Stimulated activated naive CD8-positive, alpha-beta T cell treated with anti-CD3 and anti-CD28 coated beads, Interleukin-15, amount 100 ng/mL, for 72 hours (primary cell): Measurements from ENCODE around the gene DELE1.

ENCODE experiments used
- ATAC-seq: fragments of 150-1000 bp; cut with Tn5 transposase; 2 replicates; pipeline ENCODE4 v1.10.0; 2021; ENCODE audit warnings: mild to moderate bottlenecking, moderate library complexity
- DNase-seq, 2 donors: peaks; one replicate each; pipeline ENCODE4 v3.0.0; 2021 to 2022
- H3K27ac Mint-ChIP-seq, 2 donors: one replicate each; pipeline ENCODE4 v1.8.0; 2022; ENCODE audit warnings: mild to moderate bottlenecking in 2 of 2, mixed read lengths in 2 of 2, moderate library complexity in 2 of 2
- H3K27me3 Mint-ChIP-seq: one replicate; pipeline ENCODE4 v1.8.0; 2022; ENCODE audit warnings: mixed read lengths
- H3K4me1 Mint-ChIP-seq: one replicate; pipeline ENCODE4 v1.8.0; 2022; ENCODE audit warnings: mild to moderate bottlenecking, mixed read lengths
- H3K4me3 Mint-ChIP-seq, 2 donors: one replicate each; pipeline ENCODE4 v1.8.0; 2022; ENCODE audit warnings: mild to moderate bottlenecking in 2 of 2, mixed read lengths in 2 of 2, moderate library complexity in 1 of 2
- H3K9me3 Mint-ChIP-seq, 2 donors: one replicate each; pipeline ENCODE4 v1.8.0; 2022; ENCODE audit warnings: mixed read lengths in 2 of 2

DELE1 gene, protein sequence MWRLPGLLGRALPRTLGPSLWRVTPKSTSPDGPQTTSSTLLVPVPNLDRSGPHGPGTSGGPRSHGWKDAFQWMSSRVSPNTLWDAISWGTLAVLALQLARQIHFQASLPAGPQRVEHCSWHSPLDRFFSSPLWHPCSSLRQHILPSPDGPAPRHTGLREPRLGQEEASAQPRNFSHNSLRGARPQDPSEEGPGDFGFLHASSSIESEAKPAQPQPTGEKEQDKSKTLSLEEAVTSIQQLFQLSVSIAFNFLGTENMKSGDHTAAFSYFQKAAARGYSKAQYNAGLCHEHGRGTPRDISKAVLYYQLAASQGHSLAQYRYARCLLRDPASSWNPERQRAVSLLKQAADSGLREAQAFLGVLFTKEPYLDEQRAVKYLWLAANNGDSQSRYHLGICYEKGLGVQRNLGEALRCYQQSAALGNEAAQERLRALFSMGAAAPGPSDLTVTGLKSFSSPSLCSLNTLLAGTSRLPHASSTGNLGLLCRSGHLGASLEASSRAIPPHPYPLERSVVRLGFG

DNA sequence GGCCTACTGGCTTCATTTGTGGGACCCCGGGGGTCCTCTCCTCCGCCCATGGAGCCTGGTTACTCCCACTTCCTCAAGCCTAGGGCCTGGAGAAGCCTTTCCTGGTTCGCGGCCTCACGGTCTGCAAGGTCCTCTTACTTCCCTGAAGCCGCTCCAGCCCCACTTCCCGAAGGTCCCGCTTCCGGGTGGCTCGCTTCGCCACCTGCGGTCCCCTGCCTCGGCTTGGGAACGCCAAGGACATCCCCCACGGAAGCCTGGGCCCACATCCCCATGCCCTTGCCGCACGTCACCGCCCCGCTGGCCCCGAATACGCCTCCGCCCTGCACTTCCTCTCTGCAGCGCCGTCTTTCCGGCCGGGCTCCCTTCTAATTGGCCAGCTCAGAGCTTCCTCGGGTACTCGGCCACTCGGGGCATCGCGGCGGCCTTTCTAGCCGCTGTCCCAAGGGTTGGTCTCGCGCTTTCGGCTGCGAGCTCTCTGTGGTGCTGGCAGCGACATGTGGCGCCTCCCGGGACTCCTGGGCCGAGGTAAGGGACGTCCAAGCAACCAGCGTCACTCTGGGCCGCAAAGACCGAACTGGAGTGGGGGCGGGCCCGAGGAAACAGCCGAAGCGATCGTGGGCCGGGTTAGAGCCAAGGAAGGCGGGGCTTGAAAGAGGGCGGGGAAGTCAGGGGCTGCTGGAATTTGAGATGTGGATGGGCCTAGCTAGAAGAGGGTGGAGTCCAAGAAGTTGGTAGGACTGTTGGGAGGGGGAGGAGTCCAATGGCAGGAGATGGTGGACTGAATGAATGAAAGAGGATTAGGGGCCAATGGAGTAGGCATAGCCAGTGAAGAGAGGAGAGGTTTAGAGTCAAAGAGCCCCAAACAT, at the start of gene DELE1:
DELE1 (plus strand) TSS at position 424 of the 866 bp plus-strand sequence; CDS start at position 495, 71 bp downstream.
- H3K27ac Mint-ChIP-seq, result peak within 1 kb of the TSS; percentile 88 to 97

DNA sequence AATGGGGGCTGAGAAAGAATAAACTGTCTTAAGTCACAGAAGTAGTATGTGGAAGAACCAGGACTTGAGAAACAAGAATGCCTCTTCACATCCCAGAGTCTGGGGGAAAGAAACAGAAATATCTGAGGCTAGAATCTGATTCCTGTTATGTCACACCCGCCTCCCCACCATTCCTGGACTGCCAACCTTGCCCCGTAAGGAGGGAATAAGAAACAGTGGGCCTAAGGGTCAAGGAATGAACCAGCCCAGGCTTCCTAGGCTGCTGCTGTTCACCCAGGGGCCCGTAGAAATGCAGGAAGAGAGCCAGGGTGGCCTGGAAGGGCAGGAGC, 49.8 kb upstream of the DELE1 start:
- ATAC-seq (no peak), DNase-seq (no peak)
- H3K4me3 Mint-ChIP-seq, result no peak overlapping the region
- H3K9me3 Mint-ChIP-seq, result no peaks in the 10 kb centered on the region
- H3K4me1 Mint-ChIP-seq, result peaks cover 22% of the 10 kb centered on the region
- peaks cover 89% of the 10 kb centered on the region for H3K27me3 Mint-ChIP-seq
- no peak overlapping the region for H3K27ac Mint-ChIP-seq

More for the DNA sequence above, at the start of gene DELE1:
- Mint-ChIP-seq H3K9me3 (no peaks in the 10 kb centered on the region), H3K27me3 (no peaks in the 10 kb centered on the region), H3K4me3 (peak within 1 kb of the TSS; percentile 85 to 89), H3K4me1 (peaks cover 34% of the 10 kb centered on the region)
- peak; percentile 98 for ATAC-seq
- peak; percentile 86 to 92 for DNase-seq

- Mint-ChIP-seq H3K9me3 (no peaks in the 10 kb centered on the region), H3K27me3 (peaks cover 92% of the 10 kb centered on the region), H3K4me3 (no peak overlapping the region), H3K4me1 (peaks cover 27% of the 10 kb centered on the region), H3K27ac (no peak overlapping the region)
- ATAC-seq (no peak), DNase-seq (no peak)
These were observed 49.3 kb upstream of the DELE1 start for GRCh38 chr5:141874262-141874964.

GRCh38 chr5:141875022-141875740, 48.5 kb upstream of the DELE1 start:
- H3K4me1 Mint-ChIP-seq, result peaks cover 33% of the 10 kb centered on the region
- H3K27me3 Mint-ChIP-seq, result peaks cover 92% of the 10 kb centered on the region
- H3K27ac Mint-ChIP-seq, result no peak overlapping the region

GRCh38 chr5:141875795-141876627, 47.7 kb upstream of the DELE1 start:
- H3K27me3 Mint-ChIP-seq, result peaks cover 92% of the 10 kb centered on the region
- peaks cover 33% of the 10 kb centered on the region for H3K4me1 Mint-ChIP-seq
- DNase-seq (no peak), ATAC-seq (no peak)
- H3K4me3 Mint-ChIP-seq, result peak overlapping the region in 1 of 2 donors; percentile 48
- H3K9me3 Mint-ChIP-seq, result no peaks in the 10 kb centered on the region
- no peak overlapping the region for H3K27ac Mint-ChIP-seq

More at GRCh38 chr5:141875022-141875740, 48.5 kb upstream of the DELE1 start:
- Mint-ChIP-seq H3K9me3 (no peaks in the 10 kb centered on the region), H3K4me3 (no peak overlapping the region)
- DNase-seq (no peak), ATAC-seq (no peak)

GRCh38 chr5:141876628-141877355, 46.9 kb upstream of the DELE1 start:
- H3K27me3 Mint-ChIP-seq, result peaks cover 93% of the 10 kb centered on the region
- no peaks in the 10 kb centered on the region for H3K9me3 Mint-ChIP-seq
- ATAC-seq (no peak), DNase-seq (no peak)
- no peak overlapping the region for H3K27ac Mint-ChIP-seq
- peak overlapping the region; percentile 59 to 71 for H3K4me3 Mint-ChIP-seq
- H3K4me1 Mint-ChIP-seq, result peaks cover 33% of the 10 kb centered on the region

- Mint-ChIP-seq H3K9me3 (no peaks in the 10 kb centered on the region), H3K27me3 (peaks cover 93% of the 10 kb centered on the region), H3K4me3 (peak overlapping the region; percentile 59 to 71), H3K4me1 (peaks cover 37% of the 10 kb centered on the region), H3K27ac (peak overlapping the region in 1 of 2 donors; percentile 33)
- DNase-seq, result peak; percentile 21 to 27
- no peak for ATAC-seq
These were observed 46.1 kb upstream of the DELE1 start for GRCh38 chr5:141877356-141878185.

GRCh38 chr5:141878186-141878710, 45.4 kb upstream of the DELE1 start, which contains the start of gene PCDH1:
PCDH1 (minus strand) TSS chr5:141878410; CDS start chr5:141878262, 148 bp downstream.
- ATAC-seq, result peak; percentile 33
- peaks cover 96% of the 10 kb centered on the region for H3K27me3 Mint-ChIP-seq
- peak within 1 kb of the TSS; percentile 74 to 76 for H3K4me3 Mint-ChIP-seq
- peak in 1 of 2 donors; percentile 26 for DNase-seq
- H3K27ac Mint-ChIP-seq, result peak within 1 kb of the TSS; percentile 33 to 54
- H3K4me1 Mint-ChIP-seq, result peaks cover 40% of the 10 kb centered on the region
- H3K9me3 Mint-ChIP-seq, result no peaks in the 10 kb centered on the region

GRCh38 chr5:141878711-141879425, 44.8 kb upstream of the DELE1 start:
- H3K27me3 Mint-ChIP-seq, result peaks cover 97% of the 10 kb centered on the region
- peak; percentile 88 for ATAC-seq
- peaks cover 40% of the 10 kb centered on the region for H3K4me1 Mint-ChIP-seq
- peak overlapping the region in 1 of 2 donors; percentile 54 for H3K27ac Mint-ChIP-seq
- H3K9me3 Mint-ChIP-seq, result no peaks in the 10 kb centered on the region
- peak; percentile 80 to 87 for DNase-seq
- H3K4me3 Mint-ChIP-seq, result peak overlapping the region; percentile 74 to 76

DNA sequence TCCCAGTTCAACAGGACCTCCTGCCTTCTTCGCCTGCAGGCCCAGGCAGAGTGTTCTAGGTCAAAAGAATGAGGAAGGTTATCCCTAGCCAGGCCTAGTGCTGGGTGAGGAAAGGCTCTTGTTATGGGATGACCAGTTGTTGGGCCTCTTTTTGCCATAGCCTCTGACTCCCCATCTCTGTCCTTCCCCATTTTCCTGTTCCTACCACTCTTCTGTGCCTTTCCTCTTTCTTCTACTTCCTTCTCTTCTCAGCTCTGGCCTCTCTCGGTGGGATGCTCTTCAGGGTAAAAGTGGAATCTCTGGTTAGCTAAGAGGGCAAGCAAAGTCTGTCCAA, 44.3 kb upstream of the DELE1 start:
- H3K4me3 Mint-ChIP-seq, result peak overlapping the region; percentile 74 to 76
- peaks cover 97% of the 10 kb centered on the region for H3K27me3 Mint-ChIP-seq
- no peak for DNase-seq
- no peaks in the 10 kb centered on the region for H3K9me3 Mint-ChIP-seq
- ATAC-seq, result no peak
- no peak overlapping the region for H3K27ac Mint-ChIP-seq
- peaks cover 40% of the 10 kb centered on the region for H3K4me1 Mint-ChIP-seq

DNA sequence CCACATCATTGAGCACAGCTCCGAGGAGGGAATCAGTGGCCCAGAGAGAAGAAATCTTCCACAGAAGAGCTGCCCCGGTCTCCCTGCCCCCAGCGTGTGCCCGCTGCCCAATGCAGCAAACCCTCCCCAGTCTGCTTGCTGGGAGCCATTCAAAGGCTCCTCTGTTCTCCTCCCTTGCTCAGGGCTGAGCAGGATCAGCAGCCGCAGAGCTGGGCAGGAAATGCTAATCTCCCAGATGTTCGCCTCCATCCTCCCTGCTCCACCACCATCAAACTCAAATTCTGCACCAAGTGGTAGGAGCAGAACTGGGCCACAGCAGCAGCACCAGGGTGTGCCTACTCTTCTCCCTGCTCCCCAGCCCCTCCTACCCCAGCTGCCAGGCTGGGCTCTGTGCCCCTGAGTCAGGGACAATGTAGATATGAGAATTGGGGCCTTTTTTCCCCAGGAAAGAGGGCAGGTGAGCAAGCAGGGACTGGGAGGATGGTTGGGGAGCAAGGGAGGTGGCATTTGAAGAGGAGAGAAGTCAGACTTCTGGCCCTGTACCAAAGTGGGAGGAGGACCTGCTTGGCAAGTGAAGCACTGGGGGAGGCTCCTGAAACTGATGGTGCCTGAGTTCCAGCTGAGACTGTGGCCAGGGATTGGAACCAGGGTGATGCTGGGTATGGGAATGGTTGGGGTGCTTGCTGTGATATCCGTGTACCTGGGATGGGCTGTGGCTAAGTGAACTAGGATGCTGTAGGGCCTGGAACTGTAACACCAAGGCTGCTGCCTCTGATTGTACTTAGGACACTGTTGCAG, 43.5 kb upstream of the DELE1 start:
- H3K27me3 Mint-ChIP-seq, result peaks cover 97% of the 10 kb centered on the region
- no peak overlapping the region for H3K4me3 Mint-ChIP-seq
- H3K27ac Mint-ChIP-seq, result no peak overlapping the region

More for the DNA sequence above, 43.5 kb upstream of the DELE1 start:
- ATAC-seq (no peak), DNase-seq (no peak)
- no peaks in the 10 kb centered on the region for H3K9me3 Mint-ChIP-seq
- peaks cover 40% of the 10 kb centered on the region for H3K4me1 Mint-ChIP-seq
